AG09319 (cell line): Measurements from ENCODE around the gene EPB41L3.

Experiments used
- DNase-seq: peaks from one replicate; pipeline ENCODE4 v3.0.0-alpha.2; 2010; ENCODE audit warnings: low read depth; ENCODE audit errors: extremely low read depth
- CTCF ChIP-seq: IDR thresholded peaks from 2 replicates; pipeline ENCODE4 v1.5.1; 2011; ENCODE audit warnings: low read depth, mild to moderate bottlenecking, inconsistent platforms, low read length, moderate library complexity

Gene EPB41L3

GRCh38 chr18:5476961-5477800 lies 66.6 kb downstream of the EPB41L3 start:
- no peak for TF ChIP-seq CTCF
- no peak for DNase-seq

GRCh38 chr18:5475267-5475666 lies 68.5 kb downstream of the EPB41L3 start:
- TF ChIP-seq CTCF, result no peak
- DNase-seq, result no peak

GRCh38 chr18:5469340-5469739 lies 74.5 kb downstream of the EPB41L3 start:
- no peak for DNase-seq
- TF ChIP-seq CTCF, result no peak

- TF ChIP-seq CTCF, result no peak
- DNase-seq, result no peak
Measured at GRCh38 chr18:5468394-5468793, 75.4 kb downstream of the EPB41L3 start.

- DNase-seq, result no peak
- TF ChIP-seq CTCF, result no peak
Measured at GRCh38 chr18:5467671-5468070, 76.1 kb downstream of the EPB41L3 start.

- no peak for DNase-seq
- TF ChIP-seq CTCF, result no peak
Measured at GRCh38 chr18:5466256-5466655, 77.5 kb downstream of the EPB41L3 start.

- no peak for TF ChIP-seq CTCF
- no peak for DNase-seq
Measured at GRCh38 chr18:5464251-5464650, 79.5 kb downstream of the EPB41L3 start.
